HG03039 (cell line): ENCODE data around the gene HTR3A.

ENCODE experiments used
- ATAC-seq: cut with Tn5 transposase; IDR thresholded peaks from one replicate; pipeline ENCODE4 v1.9.1; 2021; ENCODE audit warnings: mild to moderate bottlenecking, moderate library complexity; ENCODE audit not compliant: unreplicated experiment

HTR3A gene

DNA sequence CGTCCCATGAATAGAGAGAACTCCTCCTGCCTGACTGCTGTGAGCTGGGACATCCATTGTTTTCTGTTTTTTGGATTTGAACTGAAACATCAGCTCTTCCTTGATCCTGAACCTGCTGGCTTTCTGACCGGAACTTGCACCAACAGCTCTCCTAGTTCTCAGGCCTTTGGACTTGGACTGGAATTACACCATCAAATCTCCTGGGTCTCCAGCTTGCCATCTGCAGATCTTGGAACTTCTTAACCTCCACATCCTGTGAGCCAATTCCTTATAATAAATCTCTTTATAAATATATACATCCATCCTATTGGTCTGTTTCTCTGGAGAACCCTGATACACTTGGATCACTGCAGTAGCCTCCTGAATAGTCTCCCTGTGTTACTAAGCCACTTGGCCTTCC is 42.1 kb downstream of the HTR3A start:
- no peak for ATAC-seq

DNA sequence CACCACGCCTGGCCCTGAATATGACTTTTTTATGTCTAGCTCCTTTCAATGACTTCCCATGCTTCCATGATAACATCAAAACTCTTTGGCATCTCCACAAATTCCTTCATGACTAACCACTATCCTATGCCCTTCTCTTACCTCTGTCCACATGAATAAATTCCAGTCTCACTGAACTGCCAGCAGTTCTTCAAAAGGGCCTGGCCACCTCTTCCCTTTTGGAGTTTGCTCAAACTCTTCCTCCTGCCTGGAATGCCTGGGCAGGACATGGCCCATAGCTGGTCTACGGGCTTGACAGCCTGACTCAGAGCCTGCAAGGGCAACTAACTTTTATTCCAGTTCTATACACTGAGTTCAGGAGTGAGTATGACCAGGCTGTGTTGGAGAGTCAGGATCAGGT is 42.8 kb downstream of the HTR3A start:
- no peak for ATAC-seq

DNA sequence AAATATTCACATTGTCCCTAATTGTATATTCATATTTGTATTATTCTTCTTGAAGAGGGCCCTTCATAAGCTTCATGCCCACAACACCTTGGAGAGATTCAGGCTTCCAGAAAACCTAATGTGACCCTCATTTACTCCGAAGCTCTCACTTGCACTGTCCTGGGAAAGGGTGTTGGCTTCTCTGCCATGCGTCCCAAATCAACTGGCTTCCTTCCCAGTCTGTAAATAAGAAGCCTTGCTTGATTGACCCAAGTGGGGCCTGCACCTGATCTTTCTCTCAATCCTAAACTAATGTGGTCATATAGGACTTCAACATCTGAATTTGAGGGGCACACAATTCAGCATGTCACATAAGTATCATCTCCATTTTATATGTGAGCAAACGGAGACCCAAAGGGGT is 44.1 kb downstream of the HTR3A start:
- ATAC-seq = no peak

DNA sequence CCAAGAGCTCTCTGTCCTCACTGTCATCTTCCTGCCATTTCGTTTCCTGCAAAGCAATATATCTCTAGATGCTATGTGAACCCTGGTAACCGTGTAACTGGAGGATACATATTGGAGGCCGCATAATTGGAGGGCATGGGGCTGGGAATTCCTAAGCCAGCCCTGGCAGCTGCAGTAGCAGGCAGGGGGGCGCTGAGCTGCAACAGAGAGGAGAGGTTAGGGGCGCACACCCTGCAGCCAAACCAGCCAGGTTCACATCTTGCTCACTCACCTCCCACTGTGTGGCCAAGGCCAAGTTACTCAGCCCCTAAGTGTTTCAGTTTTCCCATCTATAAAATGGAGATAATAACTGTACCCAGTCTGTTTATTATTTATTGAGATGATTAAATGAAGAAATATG is 44.7 kb downstream of the HTR3A start:
- ATAC-seq = no peak

DNA sequence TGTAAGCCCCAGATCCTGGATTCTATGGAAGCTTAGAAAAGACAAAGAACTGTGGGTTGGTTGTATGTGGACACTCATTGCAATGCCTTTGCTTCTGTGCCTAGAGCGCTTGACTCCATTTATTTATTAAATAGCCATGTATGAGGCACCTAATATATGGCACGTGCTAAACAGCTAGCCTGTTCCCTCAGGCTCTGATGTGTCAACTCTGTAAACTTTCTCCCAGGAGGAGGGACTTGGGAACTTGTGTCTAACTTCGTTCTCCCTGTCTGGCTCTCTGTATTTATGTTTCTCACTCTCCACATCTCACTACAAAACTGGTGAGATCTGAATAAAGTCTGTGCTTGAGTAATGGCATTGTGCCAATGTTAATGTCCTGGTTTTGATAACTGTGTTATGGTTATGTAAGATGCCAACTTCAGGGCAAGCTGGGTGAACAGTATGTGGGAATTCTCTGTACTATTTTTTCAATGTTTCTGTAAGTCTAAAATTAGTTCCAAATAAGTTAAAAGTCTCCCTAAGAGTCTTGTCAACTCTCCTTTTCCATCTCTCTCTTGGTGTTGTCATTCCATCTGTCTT is 50.5 kb downstream of the HTR3A start:
- ATAC-seq = no peak

DNA sequence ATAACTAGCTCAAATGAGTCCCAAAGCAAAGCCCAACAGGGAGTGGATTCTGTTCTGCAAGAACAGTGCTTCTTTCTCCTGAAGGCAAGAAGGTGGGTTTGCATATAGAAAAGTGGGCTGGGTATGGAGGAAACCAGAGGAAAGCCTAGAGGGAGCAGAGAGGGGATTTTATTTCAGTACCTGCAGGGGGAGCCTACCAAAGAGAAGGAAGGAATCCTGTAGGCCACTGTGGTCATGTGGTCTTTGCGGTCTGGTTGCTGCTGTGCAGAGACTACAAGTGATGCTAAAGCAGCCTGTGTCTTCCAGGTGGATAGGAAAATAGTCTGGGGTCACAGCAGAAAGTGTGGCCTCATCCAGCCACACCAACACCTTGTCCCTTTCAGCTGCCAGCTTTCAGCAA is 51.4 kb downstream of the HTR3A start:
- no peak for ATAC-seq

DNA sequence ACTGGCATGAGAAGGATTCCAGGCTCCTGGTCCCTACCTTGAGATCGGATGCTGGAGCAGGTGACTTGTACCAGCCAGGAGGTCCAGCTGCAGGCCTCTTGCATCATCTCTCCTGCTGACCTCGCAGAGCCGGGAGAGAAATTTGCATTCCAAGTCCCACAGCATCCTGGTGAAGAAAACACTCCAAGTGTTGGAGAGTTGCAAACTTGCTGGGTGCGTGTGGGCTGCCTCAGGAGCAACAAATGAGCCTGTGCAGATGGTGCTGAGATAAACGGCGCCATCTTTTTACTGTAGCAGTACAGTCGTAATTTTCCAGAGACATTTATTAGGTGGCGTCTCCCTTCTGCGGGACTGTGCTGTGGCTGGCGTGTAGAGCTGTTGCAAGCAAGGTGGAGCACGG is 52.5 kb downstream of the HTR3A start:
- no peak for ATAC-seq

DNA sequence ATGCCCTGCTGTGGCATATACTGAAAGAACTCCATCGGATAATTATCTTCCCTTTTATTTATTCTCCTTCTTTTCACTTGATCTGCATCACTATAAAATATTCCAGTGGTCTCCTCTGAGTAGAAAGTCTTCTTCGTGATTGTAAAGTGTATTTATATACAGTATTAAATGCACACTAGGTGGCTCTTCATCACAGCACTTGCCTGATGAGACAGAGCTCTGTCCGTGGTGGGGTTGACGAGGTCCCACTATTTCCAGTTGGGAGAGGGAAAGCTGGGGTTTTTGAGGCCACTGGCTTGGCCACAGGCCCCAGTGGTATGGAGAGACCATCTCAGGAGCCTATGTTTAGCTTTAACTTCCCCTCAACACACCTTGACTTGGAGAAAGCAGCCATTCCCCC is 53.0 kb downstream of the HTR3A start:
- no peak for ATAC-seq

DNA sequence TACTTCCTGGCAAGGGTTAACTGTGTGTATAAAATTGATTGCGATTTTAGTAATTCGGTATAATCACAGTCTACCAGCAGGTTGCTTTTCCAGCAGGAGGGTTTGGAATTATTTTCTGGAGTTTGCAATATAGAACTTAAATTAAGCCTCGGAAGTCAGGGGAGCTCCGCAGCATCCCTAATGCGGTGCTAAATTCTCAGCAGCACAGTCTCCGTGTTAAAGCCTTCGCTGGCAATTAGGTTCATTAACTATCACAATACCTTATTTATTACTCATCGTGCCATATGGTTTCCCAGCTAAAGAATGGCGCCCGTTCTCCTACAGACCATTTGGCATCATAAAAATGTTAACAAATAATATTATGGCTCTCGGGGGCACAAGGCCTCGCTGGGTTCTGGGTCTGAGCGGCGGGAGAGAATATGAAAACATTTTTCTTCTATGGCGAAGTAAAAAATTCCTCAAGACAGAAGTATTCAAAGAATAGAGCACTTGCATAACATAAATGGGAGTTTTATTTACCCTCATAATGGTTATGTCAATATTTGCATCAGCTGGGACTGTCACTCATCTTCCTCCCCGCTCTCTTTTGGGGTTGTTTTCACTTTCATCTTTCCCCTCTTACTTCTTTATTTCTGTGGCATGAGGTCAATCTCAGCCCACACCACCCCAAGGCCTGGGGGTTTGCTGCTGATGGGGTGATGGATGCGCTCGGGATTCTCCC is 56.5 kb downstream of the HTR3A start:
- no peak for ATAC-seq

DNA sequence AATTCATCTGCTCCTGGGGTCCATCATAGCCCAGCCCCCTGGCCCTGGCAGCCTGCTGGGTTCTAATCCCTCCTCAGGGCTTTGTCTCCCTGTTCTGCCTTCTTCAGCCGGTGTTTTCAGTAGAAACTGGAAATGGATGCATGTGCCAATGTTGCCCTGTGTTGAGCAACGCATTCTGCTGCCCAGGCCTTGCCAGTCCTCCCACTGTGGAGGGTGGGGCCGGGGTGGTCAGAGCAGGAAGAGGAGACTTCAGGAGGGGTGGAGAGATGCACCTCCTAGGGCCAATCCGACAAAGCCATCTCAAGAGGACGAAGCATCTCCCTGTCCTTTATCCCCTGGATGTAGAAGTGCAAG is 57.0 kb downstream of the HTR3A start:
- no peak for ATAC-seq

DNA sequence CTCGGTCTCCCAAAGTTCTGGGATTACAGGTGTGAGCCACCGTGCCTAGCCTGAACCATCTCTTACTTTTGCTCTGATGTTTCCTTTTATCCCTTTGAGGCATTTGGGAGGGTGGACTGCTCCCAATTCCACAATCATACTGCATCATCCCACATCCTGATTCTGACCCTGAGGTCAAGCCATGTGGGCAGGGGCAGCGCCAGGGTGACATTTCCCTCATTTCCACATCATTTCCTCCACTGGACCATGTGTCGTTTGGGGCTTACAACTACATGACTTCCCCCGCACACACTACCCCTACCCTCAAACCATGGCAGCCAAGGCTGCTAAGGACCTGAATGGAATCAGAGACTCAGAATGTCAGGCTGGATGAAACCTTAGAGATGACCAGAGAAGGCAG is 58.2 kb downstream of the HTR3A start:
- no peak for ATAC-seq

DNA sequence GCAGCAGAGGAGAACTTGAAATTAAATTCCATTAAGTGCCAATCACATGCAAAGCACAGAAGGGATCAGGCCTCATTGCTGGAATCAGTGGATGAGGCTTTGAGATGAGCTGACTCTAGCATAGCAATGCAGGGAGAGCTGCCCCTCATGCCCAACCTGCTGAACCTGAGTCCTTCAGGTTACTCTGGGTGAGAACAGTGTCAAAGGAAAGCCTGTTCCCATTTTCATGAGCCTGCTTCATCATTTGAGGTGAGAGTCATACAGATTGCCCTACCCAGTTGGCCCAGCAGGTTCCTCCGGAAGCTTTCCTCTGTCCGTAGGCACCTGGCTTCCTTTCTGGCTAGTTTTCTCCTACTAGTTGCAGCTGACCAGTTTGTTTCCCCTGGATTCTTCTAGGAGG is 58.7 kb downstream of the HTR3A start:
- no peak for ATAC-seq

DNA sequence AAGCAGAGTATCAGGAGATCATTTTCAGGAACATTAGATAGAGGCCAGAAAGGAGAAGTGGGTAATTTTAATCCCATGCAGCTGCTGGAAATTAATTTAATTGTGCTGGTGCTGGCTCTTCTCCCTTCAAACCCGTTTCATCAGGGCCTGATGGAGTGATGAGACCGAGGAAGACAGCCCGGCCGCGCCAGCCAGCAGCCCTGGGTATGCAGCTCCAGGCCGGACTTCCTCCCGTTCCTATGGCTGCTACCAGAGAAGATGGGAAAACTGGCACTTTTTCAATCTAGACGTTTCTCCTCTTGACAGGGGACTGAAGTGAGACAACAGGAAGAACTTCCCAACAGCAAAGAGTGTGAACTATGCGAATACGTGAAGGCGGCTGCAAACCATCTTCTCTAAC is 60.0 kb downstream of the HTR3A start:
- ATAC-seq = no peak

DNA sequence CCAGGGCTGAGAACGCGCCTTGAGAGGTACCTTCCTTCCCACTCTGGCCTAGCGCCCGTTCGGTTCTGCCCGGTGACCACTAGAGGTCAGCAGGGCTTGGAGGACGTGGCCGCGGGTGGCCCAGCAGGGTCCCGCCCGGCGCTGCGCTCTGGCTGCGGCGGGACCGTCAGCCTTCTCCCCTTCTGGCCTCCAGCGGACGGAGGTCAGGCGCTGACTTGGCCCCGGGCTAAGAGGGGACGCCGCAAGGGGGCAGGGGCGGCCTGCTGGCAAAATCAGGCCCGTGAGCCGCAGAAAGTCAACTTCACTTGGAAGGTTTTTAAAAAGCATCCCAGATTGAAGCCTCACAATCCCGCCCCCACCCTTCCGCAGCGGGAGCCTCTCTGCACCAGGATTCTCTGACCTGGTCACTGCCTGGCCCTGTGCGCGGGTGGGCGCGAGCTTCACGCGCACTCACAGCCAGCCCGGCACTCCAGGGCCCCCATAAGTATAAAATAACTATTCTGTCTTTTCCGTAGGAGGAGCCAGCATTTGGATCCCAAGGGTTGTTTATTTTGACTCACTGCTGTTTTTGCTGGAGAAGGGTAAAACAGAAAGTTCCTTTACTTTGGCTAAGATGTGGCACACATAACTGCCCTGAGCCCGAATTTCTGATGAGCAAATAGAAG is 61.4 kb downstream of the HTR3A start:
- ATAC-seq = no peak

DNA sequence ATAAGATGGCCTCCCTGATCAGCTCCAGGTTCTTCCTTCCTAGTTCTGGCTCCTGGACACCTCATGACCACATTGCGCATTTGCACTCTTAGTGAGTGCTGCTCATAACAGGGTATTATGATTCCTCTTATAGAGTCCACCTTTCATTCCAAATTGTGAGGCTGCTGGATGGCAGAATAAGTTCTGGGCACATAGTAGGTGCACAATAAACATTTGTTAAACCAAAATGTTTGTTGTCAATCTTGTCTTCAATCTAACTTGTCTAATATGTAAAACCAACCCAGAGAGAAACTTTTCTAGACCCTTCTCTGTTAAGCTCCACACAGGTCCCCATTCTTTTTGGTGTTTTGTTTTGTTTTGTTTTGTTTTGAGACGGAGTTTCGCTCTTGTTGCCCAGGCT is 62.0 kb downstream of the HTR3A start:
- ATAC-seq = no peak

DNA sequence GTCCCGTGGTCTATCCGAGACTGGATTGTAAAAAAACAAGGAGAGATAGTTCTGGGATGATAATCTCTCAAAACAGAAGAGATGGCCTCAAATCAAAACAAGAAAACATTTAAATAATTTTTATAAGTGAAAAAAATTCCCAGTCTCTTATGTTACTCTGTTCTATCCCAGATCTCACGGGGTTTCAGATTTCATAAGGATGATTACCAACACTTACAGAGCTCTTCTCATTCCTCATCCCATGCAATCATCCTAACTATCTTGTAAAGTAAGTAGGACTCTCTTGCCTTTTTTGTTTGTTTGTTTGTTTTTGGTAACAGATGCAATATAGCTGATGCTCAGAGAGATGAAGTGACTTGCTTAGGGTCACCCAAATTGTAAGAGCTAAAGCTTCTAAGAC is 64.6 kb downstream of the HTR3A start:
- no peak for ATAC-seq
